BE2C (cell line): ENCODE results near the gene SNX9.

Experiments used
- DNase-seq: peaks from one replicate; pipeline ENCODE4 v3.0.0-alpha.2; 2020
- H3K27me3 ChIP-seq: fragments of 250-450 bp; sonication (Bioruptor Pico); 2 replicates; pipeline ENCODE4 v1.5.1; 2020; ENCODE audit warnings: mild to moderate bottlenecking
- H3K36me3 ChIP-seq: fragments of 250-450 bp; sonication (Bioruptor Pico); 2 replicates; pipeline ENCODE4 v1.5.1; 2020; ENCODE audit warnings: mild to moderate bottlenecking
- H3K4me1 ChIP-seq: fragments of 250-450 bp; sonication (Bioruptor Pico); 2 replicates; pipeline ENCODE4 v1.5.1; 2020
- H3K4me3 ChIP-seq: 2 replicates; pipeline ENCODE4 v1.5.1; 2011; ENCODE audit warnings: low read depth, low read length
- H3K9me3 ChIP-seq: fragments of 250-450 bp; sonication (Bioruptor Pico); 2 replicates; pipeline ENCODE4 v1.5.1; 2020
- CTCF ChIP-seq: IDR thresholded peaks from 2 replicates; pipeline ENCODE4 v1.5.1; 2012; ENCODE audit warnings: mild to moderate bottlenecking, low read depth, low read length

The SNX9 gene

GRCh38 chr6:157953580-157954091 is 130.6 kb downstream of the SNX9 start:
- H3K4me1 ChIP-seq: no peaks in the 10 kb centered on the region
- peaks cover 3% of the 10 kb centered on the region for H3K9me3 ChIP-seq
- H3K36me3 ChIP-seq: no peaks in the 10 kb centered on the region
- H3K27me3 ChIP-seq: no peaks in the 10 kb centered on the region
- no peak overlapping the region for H3K4me3 ChIP-seq
- DNase-seq: no peak
- no peak for TF ChIP-seq CTCF

- Histone ChIP-seq H3K27me3 (no peaks in the 10 kb centered on the region), H3K4me1 (no peaks in the 10 kb centered on the region), H3K9me3 (peaks cover 5% of the 10 kb centered on the region), H3K4me3 (no peak overlapping the region), H3K36me3 (no peaks in the 10 kb centered on the region)
- no peak for TF ChIP-seq CTCF
- no peak for DNase-seq
Measured at GRCh38 chr6:157954150-157955117, 131.4 kb downstream of the SNX9 start.

GRCh38 chr6:157955675-157956074 is 132.6 kb downstream of the SNX9 start:
- Histone ChIP-seq H3K9me3 (peaks cover 5% of the 10 kb centered on the region), H3K4me3 (no peak overlapping the region), H3K4me1 (no peaks in the 10 kb centered on the region), H3K36me3 (no peaks in the 10 kb centered on the region), H3K27me3 (no peaks in the 10 kb centered on the region)
- DNase-seq: no peak
- no peak for TF ChIP-seq CTCF

GRCh38 chr6:157956171-157956730 is 133.2 kb downstream of the SNX9 start:
- no peak for DNase-seq
- Histone ChIP-seq H3K4me3 (no peak overlapping the region), H3K36me3 (no peaks in the 10 kb centered on the region), H3K27me3 (no peaks in the 10 kb centered on the region), H3K4me1 (no peaks in the 10 kb centered on the region), H3K9me3 (peaks cover 5% of the 10 kb centered on the region)
- no peak for TF ChIP-seq CTCF

- no peak for TF ChIP-seq CTCF
- no peak for DNase-seq
- Histone ChIP-seq H3K36me3 (no peaks in the 10 kb centered on the region), H3K4me1 (no peaks in the 10 kb centered on the region), H3K9me3 (peaks cover 5% of the 10 kb centered on the region), H3K4me3 (no peak overlapping the region), H3K27me3 (no peaks in the 10 kb centered on the region)
Measured at GRCh38 chr6:157959451-157960227, 136.6 kb downstream of the SNX9 start.
